ENCODE data around the gene EFNA5. TPM values are rescaled to one million over a fixed set of nuclear protein-coding genes. Genes with fewer than 3 reads are reported as not detected.

The EFNA5 gene
- total RNA-seq, 1 experiment from 2014 or later = 51.2 TPM

GRCh38 chr5:107398703-107399102 is 272.0 kb downstream of the EFNA5 start:
- no peak for TF ChIP-seq CTCF (IDR thresholded peaks at IDR 0.05; ENCODE audit: unreplicated experiment)
- peaks cover 31% of the 10 kb centered on the region for H3K4me1 Mint-ChIP-seq (ENCODE audit: insufficient read depth, unreplicated experiment)
- H3K27ac Mint-ChIP-seq (ENCODE audit: low read depth, unreplicated experiment) = no peak overlapping the region
- POLR2A ChIA-PET = interaction anchor here (1.0 kb wide), 1 partner anchor 50 kb away, joined by 3 read pairs; no protein-coding TSS in a partner anchor
- no peak overlapping the region for H3K4me3 Mint-ChIP-seq (ENCODE audit: unreplicated experiment)
- H3K27me3 Mint-ChIP-seq (ENCODE audit: insufficient read depth, unreplicated experiment) = no peaks in the 10 kb centered on the region
- no peaks in the 10 kb centered on the region for H3K9me3 Mint-ChIP-seq (ENCODE audit: unreplicated experiment)
- intact Hi-C loops (cut with micrococcal nuclease) = no loop called here
- CTCF ChIA-PET = no interaction called here
- DNase-seq (ENCODE audit: unreplicated experiment) = no peak
- peaks cover 18% of the 10 kb centered on the region for H3K36me3 Mint-ChIP-seq (ENCODE audit: insufficient read depth, unreplicated experiment)
- BruUV-seq (replicated peaks) = no TSS peak

GRCh38 chr5:107396351-107396690 is 274.4 kb downstream of the EFNA5 start:
- no peaks in the 10 kb centered on the region for H3K27me3 Mint-ChIP-seq (ENCODE audit: insufficient read depth, unreplicated experiment)
- peaks cover 27% of the 10 kb centered on the region for H3K36me3 Mint-ChIP-seq (ENCODE audit: insufficient read depth, unreplicated experiment)
- no peaks in the 10 kb centered on the region for H3K9me3 Mint-ChIP-seq (ENCODE audit: unreplicated experiment)
- POLR2A ChIA-PET = interaction anchor here (0.6 to 1.1 kb wide), 5 partner anchors 7 to 1498 kb away, joined by 3 read pairs; no protein-coding TSS in a partner anchor
- BruUV-seq (replicated peaks) = no TSS peak
- no peak for DNase-seq (ENCODE audit: unreplicated experiment)
- CTCF ChIA-PET = interaction anchor here (0.7 kb wide), 1 partner anchor 1127 kb away, joined by 4 read pairs; no protein-coding TSS in a partner anchor
- intact Hi-C loops (cut with micrococcal nuclease) = no loop called here
- TF ChIP-seq CTCF (IDR thresholded peaks at IDR 0.05; ENCODE audit: unreplicated experiment) = no peak
- no peak overlapping the region for H3K27ac Mint-ChIP-seq (ENCODE audit: low read depth, unreplicated experiment)
- peaks cover 31% of the 10 kb centered on the region for H3K4me1 Mint-ChIP-seq (ENCODE audit: insufficient read depth, unreplicated experiment)
- no peak overlapping the region for H3K4me3 Mint-ChIP-seq (ENCODE audit: unreplicated experiment)

- H3K4me3 Mint-ChIP-seq (ENCODE audit: unreplicated experiment) = no peak overlapping the region
- H3K9me3 Mint-ChIP-seq (ENCODE audit: unreplicated experiment) = no peaks in the 10 kb centered on the region
- BruUV-seq (replicated peaks) = no TSS peak
- peaks cover 27% of the 10 kb centered on the region for H3K36me3 Mint-ChIP-seq (ENCODE audit: insufficient read depth, unreplicated experiment)
- peak overlapping the region; percentile 27 for H3K27ac Mint-ChIP-seq (ENCODE audit: low read depth, unreplicated experiment)
- no peak for DNase-seq (ENCODE audit: unreplicated experiment)
- POLR2A ChIA-PET = interaction anchor here (0.6 to 1.0 kb wide), 4 partner anchors 9 to 1497 kb away, joined by 3 read pairs; no protein-coding TSS in a partner anchor
- H3K4me1 Mint-ChIP-seq (ENCODE audit: insufficient read depth, unreplicated experiment) = peaks cover 31% of the 10 kb centered on the region
- CTCF ChIA-PET = interaction anchor here (0.6 to 0.7 kb wide), 2 partner anchors 276 to 1127 kb away, joined by 3 to 4 read pairs; no protein-coding TSS in a partner anchor
- H3K27me3 Mint-ChIP-seq (ENCODE audit: insufficient read depth, unreplicated experiment) = no peaks in the 10 kb centered on the region
- no peak for TF ChIP-seq CTCF (IDR thresholded peaks at IDR 0.05; ENCODE audit: unreplicated experiment)
- intact Hi-C loops (cut with micrococcal nuclease) = no loop called here
Observed at GRCh38 chr5:107395632-107396350, 274.9 kb downstream of the EFNA5 start.

- no TSS peak for BruUV-seq (replicated peaks)
- no peaks in the 10 kb centered on the region for H3K9me3 Mint-ChIP-seq (ENCODE audit: unreplicated experiment)
- POLR2A ChIA-PET = interaction anchor here (1.8 kb wide), 1 partner anchor 13 kb away, joined by 7 read pairs; no protein-coding TSS in a partner anchor
- no peak for TF ChIP-seq CTCF (IDR thresholded peaks at IDR 0.05; ENCODE audit: unreplicated experiment)
- H3K27me3 Mint-ChIP-seq (ENCODE audit: insufficient read depth, unreplicated experiment) = no peaks in the 10 kb centered on the region
- peaks cover 34% of the 10 kb centered on the region for H3K36me3 Mint-ChIP-seq (ENCODE audit: insufficient read depth, unreplicated experiment)
- H3K4me3 Mint-ChIP-seq (ENCODE audit: unreplicated experiment) = no peak overlapping the region
- CTCF ChIA-PET = interaction anchor here (1.2 kb wide), 1 partner anchor 11 kb away, joined by 4 read pairs; no protein-coding TSS in a partner anchor
- intact Hi-C loops (cut with micrococcal nuclease) = no loop called here
- DNase-seq (ENCODE audit: unreplicated experiment) = no peak
- H3K27ac Mint-ChIP-seq (ENCODE audit: low read depth, unreplicated experiment) = peak overlapping the region; percentile 7
- H3K4me1 Mint-ChIP-seq (ENCODE audit: insufficient read depth, unreplicated experiment) = peaks cover 37% of the 10 kb centered on the region
Observed at GRCh38 chr5:107393851-107394250, 276.9 kb downstream of the EFNA5 start.

Data from MCF 10A (cell line).